Measurements from ENCODE around the gene CAMTA1.

GRCh38 chr1:7680955-7681268 lies 895.7 kb downstream of the CAMTA1 start:
- TF ChIP-seq POLR2A (IDR thresholded peaks at IDR 0.05): no peak
- TF ChIP-seq EP300 (IDR thresholded peaks at IDR 0.05): no peak

Measured in stomach (tissue), 4 donors.